ENCODE data around the gene DENND4C. TPM values are rescaled to one million over a fixed set of nuclear protein-coding genes. Genes with fewer than 3 reads are reported as not detected.

The DENND4C gene
- total RNA-seq, 1 experiment from 2014 or later: 26.6 TPM

- no peak for DNase-seq
- Mint-ChIP-seq H3K9me3 (peaks cover 2 to 3% of the 10 kb centered on the region in 2 experiments; a peak in 2 of 5 replicates), H3K27ac (peak overlapping the region in 1 of 3 experiments; percentile 73; a peak in 2 of 7 replicates), H3K4me1 (peaks cover 16 to 22% of the 10 kb centered on the region in 2 experiments), H3K4me3 (no peak overlapping the region; a peak in 1 of 5 replicates), H3K36me3 (ENCODE audit: insufficient read depth in 1 of 3, low read depth in 3 of 3) (peaks cover 40 to 74% (median 66%) of the 10 kb centered on the region in 3 experiments), H3K27me3 (ENCODE audit: low read depth) (no peaks in the 10 kb centered on the region)
- no peak overlapping the region for H2BK5ac ChIP-seq (ENCODE audit: insufficient read length, low read length)
- no peak overlapping the region for H3K4ac ChIP-seq (ENCODE audit: low read depth, low read length)
- no peak overlapping the region for H3K18ac ChIP-seq (ENCODE audit: insufficient read length, low read depth, low read length)
- no peaks in the 10 kb centered on the region for H3K27me3 ChIP-seq (ENCODE audit: insufficient read depth, low read length)
- H4K91ac ChIP-seq (ENCODE audit: insufficient read length, low read depth, low read length): no peak overlapping the region
- no peaks in the 10 kb centered on the region for H4K20me1 ChIP-seq (ENCODE audit: control insufficient read depth, insufficient read depth, insufficient read length)
- TF ChIP-seq CTCF (conservative IDR thresholded peaks at IDR 0.05): no peak
- no peaks in the 10 kb centered on the region for H3K79me1 ChIP-seq (ENCODE audit: insufficient read depth, low read depth, low read length, poor library complexity, severe bottlenecking)
- no peak overlapping the region for H4K8ac ChIP-seq (replicated peaks; ENCODE audit: insufficient read length, low read depth, low read length)
- no peak overlapping the region for H3K9ac ChIP-seq (ENCODE audit: extremely low read depth, insufficient read length, low read length)
- no peak overlapping the region for H2BK15ac ChIP-seq (ENCODE audit: low read depth, low read length)
- H3K23me2 ChIP-seq (ENCODE audit: insufficient read length, low read depth, low read length, poor library complexity, severe bottlenecking): peaks cover 6% of the 10 kb centered on the region
- H3K56ac ChIP-seq (ENCODE audit: insufficient read length, low read depth, low read length): no peak overlapping the region
- peaks cover 8% of the 10 kb centered on the region; the same call in 1 of the 2 replicates for H3K79me2 ChIP-seq (ENCODE audit: insufficient read depth, low read length)
- H3K27ac ChIP-seq (ENCODE audit: insufficient read length, low read depth, low read length): no peak overlapping the region
- H2AK5ac ChIP-seq (ENCODE audit: insufficient read length, low read length): no peak overlapping the region
- no peak overlapping the region for H3K4me2 ChIP-seq (ENCODE audit: insufficient read depth, insufficient read length, low read length)
- no peak overlapping the region for H3K14ac ChIP-seq (ENCODE audit: insufficient read depth, low read length)
- no peak overlapping the region for H3T11ph ChIP-seq (ENCODE audit: low read length)
- H2AFZ ChIP-seq (ENCODE audit: low read length): no peak overlapping the region
- no peak overlapping the region for H3K23ac ChIP-seq (ENCODE audit: insufficient read length, low read depth, low read length)
- no peaks in the 10 kb centered on the region for H3K4me1 ChIP-seq (ENCODE audit: insufficient read depth, low read length)
- H2BK12ac ChIP-seq (ENCODE audit: insufficient read length, low read depth, low read length): no peak overlapping the region
- no peak overlapping the region for H4K5ac ChIP-seq (ENCODE audit: insufficient read length, low read depth, low read length)
- H3K9me3 ChIP-seq (ENCODE audit: control insufficient read depth, low read depth, low read length): no peaks in the 10 kb centered on the region
- no peak overlapping the region for H2BK120ac ChIP-seq (ENCODE audit: low read depth, low read length, poor library complexity, severe bottlenecking)
- no peak overlapping the region for H2BK20ac ChIP-seq (ENCODE audit: low read depth, low read length, poor library complexity, severe bottlenecking)
Observed at GRCh38 chr9:19375538-19375937, 145.0 kb downstream of the DENND4C start.

Data from H9 (cell line).